ENCODE measurements around the gene RHBDL2.

RHBDL2 gene

DNA sequence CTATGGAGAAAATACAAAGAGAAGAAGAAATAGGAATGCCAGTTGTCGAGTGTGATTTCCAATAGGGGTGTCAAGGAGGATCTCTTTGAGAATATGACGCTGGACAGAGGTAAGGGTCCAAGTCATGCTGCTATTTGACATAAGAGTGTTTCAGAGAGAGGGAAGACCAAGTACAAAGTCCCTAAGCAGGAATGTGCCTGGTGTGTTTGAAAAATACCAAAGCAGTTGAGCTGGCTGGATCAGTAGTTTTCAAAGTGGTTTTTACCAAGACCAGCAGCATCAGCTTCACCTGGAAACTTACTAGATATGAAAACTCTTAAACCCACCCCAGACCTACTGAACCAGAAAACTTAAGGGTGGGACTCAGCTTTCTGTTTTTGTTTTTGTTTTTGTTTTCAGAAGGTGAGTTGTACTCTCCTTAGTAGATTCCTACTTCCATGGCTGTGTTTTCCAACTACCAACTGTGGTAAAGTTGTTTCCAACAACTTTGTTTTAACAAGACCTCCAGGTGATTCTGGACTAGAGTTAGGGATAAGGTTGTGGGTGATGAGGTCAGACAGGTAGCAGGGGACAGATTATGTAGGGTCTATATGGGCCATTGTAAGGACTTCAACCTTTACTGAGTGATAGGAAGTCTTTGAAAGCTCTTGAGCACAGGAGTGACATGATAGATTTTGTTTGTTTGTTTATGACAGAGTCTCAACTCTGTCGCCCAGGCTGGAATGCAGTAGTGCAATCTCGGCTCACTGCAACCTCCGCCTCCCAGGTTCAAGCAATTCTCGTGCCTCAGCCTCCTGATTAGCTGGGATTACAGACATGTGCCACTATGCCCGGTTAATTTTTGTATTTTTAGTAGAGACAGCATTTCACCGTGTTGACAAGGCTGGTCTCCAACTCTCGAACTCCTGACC, 53.0 kb downstream of the RHBDL2 start:
- no peaks in the 10 kb centered on the region for H3K27me3 ChIP-seq (ENCODE audit: insufficient read depth, low read depth)
- H3K4me3 ChIP-seq (IDR thresholded peaks at IDR 0.05; ENCODE audit: insufficient read depth, low read depth, low read length), result no peak overlapping the region
- no peak overlapping the region for H3K27ac ChIP-seq
- no peak overlapping the region for H3K4me2 ChIP-seq
- H4K20me1 ChIP-seq (ENCODE audit: insufficient read depth), result no peaks in the 10 kb centered on the region
- no peaks in the 10 kb centered on the region for H3K79me2 ChIP-seq (ENCODE audit: insufficient read depth, low read depth)
- TF ChIP-seq, protein P1, sequence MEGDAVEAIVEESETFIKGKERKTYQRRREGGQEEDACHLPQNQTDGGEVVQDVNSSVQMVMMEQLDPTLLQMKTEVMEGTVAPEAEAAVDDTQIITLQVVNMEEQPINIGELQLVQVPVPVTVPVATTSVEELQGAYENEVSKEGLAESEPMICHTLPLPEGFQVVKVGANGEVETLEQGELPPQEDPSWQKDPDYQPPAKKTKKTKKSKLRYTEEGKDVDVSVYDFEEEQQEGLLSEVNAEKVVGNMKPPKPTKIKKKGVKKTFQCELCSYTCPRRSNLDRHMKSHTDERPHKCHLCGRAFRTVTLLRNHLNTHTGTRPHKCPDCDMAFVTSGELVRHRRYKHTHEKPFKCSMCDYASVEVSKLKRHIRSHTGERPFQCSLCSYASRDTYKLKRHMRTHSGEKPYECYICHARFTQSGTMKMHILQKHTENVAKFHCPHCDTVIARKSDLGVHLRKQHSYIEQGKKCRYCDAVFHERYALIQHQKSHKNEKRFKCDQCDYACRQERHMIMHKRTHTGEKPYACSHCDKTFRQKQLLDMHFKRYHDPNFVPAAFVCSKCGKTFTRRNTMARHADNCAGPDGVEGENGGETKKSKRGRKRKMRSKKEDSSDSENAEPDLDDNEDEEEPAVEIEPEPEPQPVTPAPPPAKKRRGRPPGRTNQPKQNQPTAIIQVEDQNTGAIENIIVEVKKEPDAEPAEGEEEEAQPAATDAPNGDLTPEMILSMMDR (conservative IDR thresholded peaks at IDR 0.05; ENCODE audit: low read depth, low read length), result no peak
- no peak overlapping the region for H3K9ac ChIP-seq
- no peaks in the 10 kb centered on the region for H3K4me1 ChIP-seq (ENCODE audit: low read depth, poor library complexity, severe bottlenecking)
- no peaks in the 10 kb centered on the region for H3K36me3 ChIP-seq (ENCODE audit: insufficient read depth)
- no peak overlapping the region for H2AFZ ChIP-seq (ENCODE audit: low read depth)

DNA sequence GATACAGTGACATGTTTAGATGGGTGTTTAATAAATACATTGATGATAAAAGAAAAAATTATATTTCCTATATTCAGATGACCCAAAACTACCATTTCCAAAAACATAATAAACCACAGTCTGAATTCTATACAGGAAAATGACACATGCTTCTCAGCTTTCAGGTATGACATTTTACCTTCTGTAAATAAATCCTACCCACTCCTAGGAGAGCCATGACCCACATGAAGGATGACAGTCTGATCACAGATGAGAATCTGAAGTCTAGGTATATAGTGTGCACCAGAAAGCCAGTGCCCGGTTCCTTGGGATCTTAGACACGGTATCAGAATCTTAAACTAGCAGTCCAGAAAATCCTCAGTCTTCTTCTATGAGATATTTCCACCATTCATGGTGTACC, 56.5 kb downstream of the RHBDL2 start:
- H4K20me1 ChIP-seq (ENCODE audit: insufficient read depth), result no peaks in the 10 kb centered on the region
- no peaks in the 10 kb centered on the region for H3K36me3 ChIP-seq (ENCODE audit: insufficient read depth)
- no peaks in the 10 kb centered on the region for H3K4me1 ChIP-seq (ENCODE audit: low read depth, poor library complexity, severe bottlenecking)
- no peaks in the 10 kb centered on the region for H3K27me3 ChIP-seq (ENCODE audit: insufficient read depth, low read depth)
- H3K9ac ChIP-seq, result no peak overlapping the region
- H2AFZ ChIP-seq (ENCODE audit: low read depth), result no peak overlapping the region
- no peak overlapping the region for H3K4me2 ChIP-seq
- H3K79me2 ChIP-seq (ENCODE audit: insufficient read depth, low read depth), result no peaks in the 10 kb centered on the region
- no peak overlapping the region for H3K27ac ChIP-seq
- TF ChIP-seq, protein P1 (conservative IDR thresholded peaks at IDR 0.05; ENCODE audit: low read depth, low read length), result no peak
- no peak overlapping the region for H3K4me3 ChIP-seq (IDR thresholded peaks at IDR 0.05; ENCODE audit: insufficient read depth, low read depth, low read length)

DNA sequence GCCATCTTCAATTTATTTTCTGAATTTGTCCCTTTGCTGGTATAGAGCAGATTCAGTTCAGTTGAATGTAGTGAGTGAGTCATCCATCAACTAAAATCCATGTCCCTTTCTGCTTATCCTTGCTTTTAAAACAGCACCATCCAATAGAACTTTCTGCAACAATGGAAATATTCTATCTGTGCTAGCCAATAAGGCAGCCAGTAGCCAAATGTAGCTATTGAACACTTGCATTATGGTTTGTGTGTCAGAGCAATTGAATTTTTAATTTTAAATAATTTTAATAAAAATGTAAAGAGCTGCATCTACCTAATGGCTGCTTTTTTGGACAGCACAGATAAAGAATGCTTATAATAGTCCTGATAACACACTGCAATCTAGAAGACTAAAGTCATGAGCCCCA, 60.1 kb downstream of the RHBDL2 start, which contains the start of gene GJA9:
Gene GJA9 (minus strand): TSS at position 101 of the 400 bp plus-strand sequence. CDS start 5,489 bp downstream, outside the sequence.
- Histone ChIP-seq H3K4me3 (IDR thresholded peaks at IDR 0.05; ENCODE audit: insufficient read depth, low read depth, low read length) (no peak within 1 kb of the TSS), H3K9ac (no peak within 1 kb of the TSS), H3K4me2 (no peak within 1 kb of the TSS), H3K4me1 (ENCODE audit: low read depth, poor library complexity, severe bottlenecking) (no peaks in the 10 kb centered on the region), H3K79me2 (ENCODE audit: insufficient read depth, low read depth) (no peaks in the 10 kb centered on the region), H2AFZ (ENCODE audit: low read depth) (no peak within 1 kb of the TSS), H3K27ac (no peak within 1 kb of the TSS), H3K36me3 (ENCODE audit: insufficient read depth) (no peaks in the 10 kb centered on the region), H3K27me3 (ENCODE audit: insufficient read depth, low read depth) (no peaks in the 10 kb centered on the region), H4K20me1 (ENCODE audit: insufficient read depth) (no peaks in the 10 kb centered on the region)
- TF ChIP-seq, protein P1 (conservative IDR thresholded peaks at IDR 0.05; ENCODE audit: low read depth, low read length), result no peak

DNA sequence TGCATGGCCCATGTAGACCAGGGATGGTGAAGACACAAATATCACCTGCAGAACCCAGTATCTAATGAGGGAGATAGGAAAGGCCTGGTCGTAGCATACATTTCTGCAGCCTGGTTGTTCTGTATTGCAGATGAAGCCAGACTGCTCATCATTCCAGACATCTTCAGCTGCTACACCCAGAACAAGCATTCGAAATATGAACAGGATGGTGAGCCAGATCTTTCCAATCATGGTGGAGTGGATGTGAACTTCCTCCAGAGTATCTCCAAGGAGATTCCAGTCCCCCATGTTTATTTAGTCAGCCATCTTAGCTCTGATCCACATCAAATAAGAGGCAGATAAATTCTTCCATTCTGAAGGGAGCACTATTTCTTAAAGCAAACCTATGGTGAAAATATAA, 65.8 kb downstream of the RHBDL2 start:
- Histone ChIP-seq H3K9ac (no peak overlapping the region), H3K27me3 (ENCODE audit: insufficient read depth, low read depth) (no peaks in the 10 kb centered on the region), H4K20me1 (ENCODE audit: insufficient read depth) (no peaks in the 10 kb centered on the region), H2AFZ (ENCODE audit: low read depth) (no peak overlapping the region), H3K27ac (no peak overlapping the region), H3K4me2 (no peak overlapping the region), H3K4me1 (ENCODE audit: low read depth, poor library complexity, severe bottlenecking) (peaks cover 25% of the 10 kb centered on the region), H3K4me3 (IDR thresholded peaks at IDR 0.05; ENCODE audit: insufficient read depth, low read depth, low read length) (no peak overlapping the region), H3K79me2 (ENCODE audit: insufficient read depth, low read depth) (peaks cover 15% of the 10 kb centered on the region; the same call in 1 of the 2 replicates), H3K36me3 (ENCODE audit: insufficient read depth) (no peaks in the 10 kb centered on the region)
- TF ChIP-seq, protein P1 (conservative IDR thresholded peaks at IDR 0.05; ENCODE audit: low read depth, low read length), result no peak

All from KMS-11 (cell line).